Measurements from ENCODE around the gene HOTAIR.

Gene HOTAIR

DNA sequence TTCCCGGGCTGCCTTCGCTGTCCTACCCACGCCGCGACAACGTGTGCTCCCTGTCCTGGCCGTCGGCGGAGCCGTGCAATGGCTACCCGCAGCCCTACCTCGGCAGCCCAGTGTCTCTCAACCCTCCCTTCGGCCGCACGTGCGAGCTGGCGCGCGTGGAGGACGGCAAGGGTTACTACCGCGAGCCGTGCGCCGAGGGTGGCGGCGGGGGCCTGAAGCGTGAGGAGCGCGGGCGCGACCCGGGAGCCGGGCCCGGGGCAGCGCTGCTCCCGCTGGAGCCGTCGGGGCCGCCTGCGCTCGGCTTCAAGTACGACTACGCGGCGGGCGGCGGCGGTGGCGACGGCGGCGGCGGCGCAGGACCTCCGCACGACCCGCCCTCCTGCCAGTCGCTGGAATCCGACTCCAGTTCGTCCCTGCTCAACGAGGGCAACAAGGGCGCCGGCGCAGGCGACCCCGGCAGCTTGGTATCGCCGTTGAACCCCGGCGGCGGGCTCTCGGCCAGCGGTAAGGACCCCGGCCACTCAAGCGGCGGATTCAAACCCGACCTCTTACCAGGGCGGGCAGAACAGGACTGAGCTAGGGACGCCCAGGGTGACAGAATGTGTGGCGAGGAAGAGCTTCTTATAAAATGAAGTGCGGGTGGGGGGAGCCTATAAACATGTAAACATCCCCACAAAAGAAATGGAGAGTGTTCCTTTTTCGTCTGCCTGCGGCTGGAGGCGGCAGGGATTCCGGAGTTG is 19.5 kb downstream of the HOTAIR start:
- in situ Hi-C loops (cut with HindIII; ENCODE audit: low pct_ligation_motif_present, low sequenced_read_pairs), result no loop called here
- no peak for DNase-seq
- H3K4me3 ChIP-seq (ENCODE audit: low read depth, low read length), result no peak overlapping the region
- TF ChIP-seq, protein P1, sequence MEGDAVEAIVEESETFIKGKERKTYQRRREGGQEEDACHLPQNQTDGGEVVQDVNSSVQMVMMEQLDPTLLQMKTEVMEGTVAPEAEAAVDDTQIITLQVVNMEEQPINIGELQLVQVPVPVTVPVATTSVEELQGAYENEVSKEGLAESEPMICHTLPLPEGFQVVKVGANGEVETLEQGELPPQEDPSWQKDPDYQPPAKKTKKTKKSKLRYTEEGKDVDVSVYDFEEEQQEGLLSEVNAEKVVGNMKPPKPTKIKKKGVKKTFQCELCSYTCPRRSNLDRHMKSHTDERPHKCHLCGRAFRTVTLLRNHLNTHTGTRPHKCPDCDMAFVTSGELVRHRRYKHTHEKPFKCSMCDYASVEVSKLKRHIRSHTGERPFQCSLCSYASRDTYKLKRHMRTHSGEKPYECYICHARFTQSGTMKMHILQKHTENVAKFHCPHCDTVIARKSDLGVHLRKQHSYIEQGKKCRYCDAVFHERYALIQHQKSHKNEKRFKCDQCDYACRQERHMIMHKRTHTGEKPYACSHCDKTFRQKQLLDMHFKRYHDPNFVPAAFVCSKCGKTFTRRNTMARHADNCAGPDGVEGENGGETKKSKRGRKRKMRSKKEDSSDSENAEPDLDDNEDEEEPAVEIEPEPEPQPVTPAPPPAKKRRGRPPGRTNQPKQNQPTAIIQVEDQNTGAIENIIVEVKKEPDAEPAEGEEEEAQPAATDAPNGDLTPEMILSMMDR (IDR thresholded peaks at IDR 0.05; ENCODE audit: low read depth, low read length, missing control alignments), result no peak
- peaks cover 97% of the 10 kb centered on the region for H3K27me3 ChIP-seq (replicated peaks)
- no peaks in the 10 kb centered on the region for H3K36me3 ChIP-seq (replicated peaks)
- H3K27ac ChIP-seq, result no peak overlapping the region

DNA sequence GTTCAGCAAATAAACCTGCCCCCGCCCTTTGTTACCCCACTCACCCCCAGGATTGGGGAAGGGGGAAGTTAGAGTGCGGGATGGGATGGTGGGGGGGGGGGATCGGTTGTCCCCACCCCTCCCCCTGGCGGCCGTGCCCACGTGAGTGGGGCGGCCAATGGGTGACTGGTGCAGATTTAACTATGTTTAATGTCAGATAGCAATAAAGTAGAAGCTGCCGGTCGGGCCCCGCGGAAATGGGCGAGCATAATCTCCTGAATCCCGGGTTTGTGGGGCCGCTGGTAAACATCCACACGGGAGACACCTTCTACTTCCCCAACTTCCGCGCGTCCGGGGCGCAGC is 20.1 kb downstream of the HOTAIR start, which contains the start of gene HOXC12:
TSS of gene HOXC12 (plus strand) at position 210 of the 342 bp plus-strand sequence. CDS start at position 237, 27 bp downstream.
- peaks cover 97% of the 10 kb centered on the region for H3K27me3 ChIP-seq (replicated peaks)
- no peaks in the 10 kb centered on the region for H3K36me3 ChIP-seq (replicated peaks)
- TF ChIP-seq, protein P1 (IDR thresholded peaks at IDR 0.05; ENCODE audit: low read depth, low read length, missing control alignments), result no peak
- DNase-seq, result no peak
- no peak within 1 kb of the TSS for H3K4me3 ChIP-seq (ENCODE audit: low read depth, low read length)
- H3K27ac ChIP-seq, result no peak within 1 kb of the TSS
- in situ Hi-C loops (cut with HindIII; ENCODE audit: low pct_ligation_motif_present, low sequenced_read_pairs), result no loop called here

DNA sequence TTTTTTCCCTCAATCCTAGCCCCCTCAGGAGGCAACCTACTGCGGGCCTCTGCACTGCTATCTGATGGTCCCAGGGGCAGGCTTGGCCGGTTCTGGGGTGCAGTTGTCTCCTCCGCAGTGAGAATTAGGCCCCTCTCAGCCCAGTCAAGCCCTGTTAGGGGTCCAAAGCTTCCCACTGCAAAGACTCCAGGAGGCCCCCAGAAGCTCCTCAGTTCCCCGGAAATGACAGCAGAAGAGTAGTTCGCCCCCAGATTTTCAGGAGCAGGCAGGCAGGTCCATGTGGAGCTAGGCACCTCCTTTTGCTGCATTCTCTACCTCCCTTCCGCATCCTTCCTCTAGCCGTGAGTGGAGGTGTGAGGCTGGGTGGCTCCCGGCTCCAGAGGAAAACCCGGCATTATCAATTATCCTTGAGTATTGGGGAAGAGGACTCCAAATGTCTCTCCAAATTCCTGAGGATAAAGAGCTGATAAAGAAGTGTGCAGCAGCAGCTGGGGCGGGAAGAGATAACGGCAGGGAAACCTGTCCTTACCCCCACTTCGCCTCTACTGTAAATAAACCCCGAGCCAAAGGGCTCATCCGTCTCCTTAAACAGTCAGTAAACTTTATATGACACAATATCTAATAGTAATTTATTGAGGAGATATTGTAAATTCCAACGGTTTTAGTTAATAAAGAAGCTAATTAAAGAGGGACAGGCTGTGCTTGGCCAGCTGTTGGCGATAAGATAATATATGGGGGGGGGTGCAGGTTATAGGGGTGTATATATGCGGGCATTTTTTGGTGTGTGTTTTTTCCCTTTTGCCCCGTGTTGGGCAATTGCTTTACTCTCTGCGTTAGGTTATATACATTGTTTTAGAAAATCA is 20.7 kb downstream of the HOTAIR start:
- Histone ChIP-seq H3K27ac (no peak overlapping the region), H3K27me3 (replicated peaks) (peaks cover 97% of the 10 kb centered on the region), H3K4me3 (ENCODE audit: low read depth, low read length) (no peak overlapping the region), H3K36me3 (replicated peaks) (no peaks in the 10 kb centered on the region)
- TF ChIP-seq, protein P1 (IDR thresholded peaks at IDR 0.05; ENCODE audit: low read depth, low read length, missing control alignments), result no peak
- in situ Hi-C loops (cut with HindIII; ENCODE audit: low pct_ligation_motif_present, low sequenced_read_pairs), result no loop called here
- no peak for DNase-seq

DNA sequence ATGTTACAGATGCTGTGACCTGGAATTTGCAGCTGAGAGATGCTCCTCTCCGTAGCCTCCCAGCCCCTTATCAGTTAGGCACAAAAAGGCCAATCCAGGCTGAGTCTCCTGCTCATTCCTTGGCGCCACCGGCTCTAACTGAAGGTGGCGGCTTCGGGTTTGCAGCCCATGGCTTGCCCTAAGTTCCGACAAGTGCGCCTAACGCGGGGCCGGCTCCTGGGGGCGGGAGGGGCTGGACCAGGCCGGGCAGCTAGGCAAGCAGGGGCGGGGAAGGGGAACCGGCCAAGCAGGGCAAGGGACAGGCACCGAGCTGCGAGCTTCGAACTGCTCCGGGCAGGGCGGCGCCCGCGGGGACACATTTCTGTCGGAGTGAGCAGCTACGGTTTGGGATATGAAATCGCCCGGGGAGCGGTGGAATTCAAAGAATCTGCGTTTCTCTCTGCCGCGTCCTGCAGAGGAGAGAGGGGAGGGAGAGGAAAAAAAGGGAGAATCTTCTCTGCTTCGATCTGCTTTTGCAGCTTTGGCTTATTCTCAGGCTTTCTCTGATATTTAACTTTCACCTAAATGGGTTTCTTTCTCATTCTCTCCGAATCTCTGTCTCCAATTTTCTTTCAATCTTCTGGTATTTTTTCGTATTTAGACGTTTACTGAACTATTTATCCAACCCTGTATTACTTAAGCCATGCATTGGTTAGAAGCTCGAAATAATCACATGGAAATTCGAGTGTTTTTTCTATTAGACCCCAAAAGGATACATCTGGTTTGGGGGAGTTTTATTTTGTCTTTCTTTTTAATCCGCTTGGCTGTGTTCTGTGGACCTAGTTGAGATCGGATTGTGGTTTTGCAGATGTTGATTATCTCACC is 21.7 kb downstream of the HOTAIR start:
- H3K27me3 ChIP-seq (replicated peaks), result peaks cover 97% of the 10 kb centered on the region
- no peak overlapping the region for H3K27ac ChIP-seq
- in situ Hi-C loops (cut with HindIII; ENCODE audit: low pct_ligation_motif_present, low sequenced_read_pairs), result no loop called here
- no peak for DNase-seq
- H3K4me3 ChIP-seq (ENCODE audit: low read depth, low read length), result no peak overlapping the region
- TF ChIP-seq, protein P1 (IDR thresholded peaks at IDR 0.05; ENCODE audit: low read depth, low read length, missing control alignments), result no peak
- H3K36me3 ChIP-seq (replicated peaks), result no peaks in the 10 kb centered on the region

DNA sequence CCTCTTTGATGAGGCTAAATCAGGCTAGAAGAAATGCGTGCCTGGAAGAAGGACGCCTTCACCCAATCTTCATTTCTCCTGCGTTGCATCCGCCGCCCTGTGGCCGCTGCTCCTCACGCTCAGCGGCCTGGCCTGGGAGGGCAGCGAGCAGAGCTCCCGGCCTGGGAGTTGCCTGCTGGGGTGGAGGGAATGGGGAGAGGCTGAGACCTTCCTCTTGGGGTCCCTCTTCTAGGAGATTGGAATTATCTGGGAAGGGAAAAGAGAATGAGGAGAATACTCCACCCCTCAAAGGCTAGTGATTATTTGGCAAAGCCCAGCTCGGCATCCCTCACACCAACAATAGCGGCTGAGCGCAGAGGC is 22.4 kb downstream of the HOTAIR start:
- Histone ChIP-seq H3K27ac (no peak overlapping the region), H3K36me3 (replicated peaks) (no peaks in the 10 kb centered on the region), H3K4me3 (ENCODE audit: low read depth, low read length) (no peak overlapping the region), H3K27me3 (replicated peaks) (peaks cover 95% of the 10 kb centered on the region)
- TF ChIP-seq, protein P1 (IDR thresholded peaks at IDR 0.05; ENCODE audit: low read depth, low read length, missing control alignments), result peak; percentile 37
- in situ Hi-C loops (cut with HindIII; ENCODE audit: low pct_ligation_motif_present, low sequenced_read_pairs), result no loop called here
- DNase-seq, result no peak
